Measurements from ENCODE around the gene ZNF79. TPM values are rescaled to one million over a fixed set of nuclear protein-coding genes. Genes with fewer than 3 reads are reported as not detected.

ZNF79 gene
- total RNA-seq, 3 donors from 2014 or later: 5.1 to 13.6 (median 5.7) TPM

DNA sequence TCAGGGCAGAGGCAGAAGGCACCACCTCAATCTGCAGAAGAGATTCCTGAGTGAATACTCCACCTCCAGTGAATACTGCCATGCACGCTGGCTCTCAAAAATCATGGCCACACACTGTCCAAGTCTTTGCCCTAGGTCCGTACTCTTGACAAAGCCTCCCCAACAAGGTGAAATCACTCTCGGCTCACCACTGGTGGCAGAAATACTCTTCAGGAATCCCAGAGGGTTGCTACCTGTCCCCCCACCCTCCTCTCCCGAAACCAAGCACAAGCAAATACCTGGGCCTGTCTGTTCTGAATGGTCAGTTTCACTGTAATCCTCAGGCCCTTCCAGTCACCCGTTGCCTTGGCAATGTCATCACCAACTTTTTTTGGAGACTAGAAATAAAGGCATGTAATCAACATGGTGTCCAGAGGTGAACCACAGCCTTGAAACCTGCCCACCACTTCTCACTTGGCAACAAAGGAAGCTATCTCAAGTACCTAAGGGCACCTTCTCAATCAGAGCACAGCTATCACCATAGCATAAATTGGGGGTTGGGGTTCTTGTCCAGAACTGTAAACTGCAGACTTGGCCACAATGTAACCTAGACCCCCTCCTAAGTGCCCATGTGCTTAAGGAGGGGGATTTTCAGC lies 25.3 kb downstream of the ZNF79 start:
- no peak for TF ChIP-seq CTCF (IDR thresholded peaks at IDR 0.05)
- ATAC-seq (no peak), DNase-seq (no peak)
- Histone ChIP-seq H3K4me1 (ENCODE audit: low read depth) (peaks cover 26% of the 10 kb centered on the region), H3K36me3 (ENCODE audit: low read depth) (peaks cover 5% of the 10 kb centered on the region), H3K4me3 (no peak overlapping the region), H3K9me3 (no peaks in the 10 kb centered on the region)
- intact Hi-C loops (cut with DNase I, micrococcal nuclease): no loop called here

GRCh38 chr9:127450243-127450760 lies 26.1 kb downstream of the ZNF79 start:
- no peak for TF ChIP-seq CTCF (IDR thresholded peaks at IDR 0.05)
- ATAC-seq: peak; percentile 7
- H3K4me1 ChIP-seq (ENCODE audit: low read depth): peaks cover 26% of the 10 kb centered on the region
- DNase-seq: peak in 1 of 3 donors; percentile 23
- peaks cover 5% of the 10 kb centered on the region for H3K36me3 ChIP-seq (ENCODE audit: low read depth)
- H3K4me3 ChIP-seq: peak overlapping the region; percentile 71
- intact Hi-C loops (cut with DNase I, micrococcal nuclease): no loop called here
- no peaks in the 10 kb centered on the region for H3K9me3 ChIP-seq

DNA sequence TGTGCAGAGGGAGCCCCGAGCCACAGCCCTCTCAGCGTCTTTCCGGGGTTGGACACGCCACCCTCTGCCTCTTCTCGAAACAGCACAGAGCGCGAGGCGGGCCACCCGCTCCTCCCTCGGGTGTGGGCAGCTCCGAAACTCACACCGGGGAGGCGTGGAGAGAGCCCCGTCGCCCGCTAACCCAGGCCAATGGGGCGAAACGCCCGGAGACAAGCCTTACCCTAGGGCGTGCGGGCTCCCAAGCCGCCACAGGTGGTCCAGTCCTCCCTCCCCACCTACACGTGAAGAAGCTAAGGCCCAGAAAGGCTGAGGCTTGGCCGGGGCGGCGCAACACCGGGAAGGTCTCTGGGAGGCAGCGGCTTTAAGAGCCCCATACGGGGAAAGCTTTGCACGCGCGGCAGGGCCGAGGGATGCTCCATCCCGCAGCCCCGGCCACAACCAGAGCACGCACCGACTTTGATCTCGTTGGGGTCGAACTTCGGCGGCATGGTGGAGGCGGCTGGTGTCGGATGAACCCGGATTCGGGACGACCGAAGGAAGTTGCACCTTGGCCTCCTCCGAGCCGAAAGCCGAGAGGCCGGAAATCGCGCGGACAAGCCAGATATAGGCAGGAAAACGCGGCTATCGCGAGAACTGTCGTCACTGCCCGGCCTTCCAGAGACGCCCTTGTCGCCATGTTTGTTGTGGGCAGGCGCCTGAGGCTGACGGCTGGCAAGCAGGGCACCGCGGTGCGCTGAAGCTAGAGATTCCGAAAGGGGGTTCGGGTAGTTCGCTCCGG lies 26.8 kb downstream of the ZNF79 start, which contains the start of the genes LRSAM1 and RPL12:
LRSAM1 (plus strand) TSS at position 681 of the 778 bp plus-strand sequence. CDS start 3,018 bp downstream, outside the sequence.
RPL12 (minus strand) TSS at position 577 of the 778 bp plus-strand sequence; CDS start at position 488, 89 bp downstream.
- Histone ChIP-seq H3K4me3 (peak within 1 kb of the TSS; percentile 71), H3K9me3 (no peaks in the 10 kb centered on the region), H3K36me3 (ENCODE audit: low read depth) (peaks cover 5% of the 10 kb centered on the region), H3K4me1 (ENCODE audit: low read depth) (peaks cover 26% of the 10 kb centered on the region)
- ATAC-seq (peak; percentile 86), DNase-seq (peak; percentile 97 to 99 (median 99))
- TF ChIP-seq CTCF (IDR thresholded peaks at IDR 0.05): no peak
- intact Hi-C loops (cut with DNase I, micrococcal nuclease): no loop called here

- DNase-seq (no peak), ATAC-seq (no peak)
- intact Hi-C loops (cut with DNase I, micrococcal nuclease): no loop called here
- no peaks in the 10 kb centered on the region for H3K9me3 ChIP-seq
- H3K4me3 ChIP-seq: peak overlapping the region; percentile 71
- H3K36me3 ChIP-seq (ENCODE audit: low read depth): peaks cover 5% of the 10 kb centered on the region
- peaks cover 26% of the 10 kb centered on the region for H3K4me1 ChIP-seq (ENCODE audit: low read depth)
- no peak for TF ChIP-seq CTCF (IDR thresholded peaks at IDR 0.05)
Observed at GRCh38 chr9:127451608-127451857, 27.4 kb downstream of the ZNF79 start.

DNA sequence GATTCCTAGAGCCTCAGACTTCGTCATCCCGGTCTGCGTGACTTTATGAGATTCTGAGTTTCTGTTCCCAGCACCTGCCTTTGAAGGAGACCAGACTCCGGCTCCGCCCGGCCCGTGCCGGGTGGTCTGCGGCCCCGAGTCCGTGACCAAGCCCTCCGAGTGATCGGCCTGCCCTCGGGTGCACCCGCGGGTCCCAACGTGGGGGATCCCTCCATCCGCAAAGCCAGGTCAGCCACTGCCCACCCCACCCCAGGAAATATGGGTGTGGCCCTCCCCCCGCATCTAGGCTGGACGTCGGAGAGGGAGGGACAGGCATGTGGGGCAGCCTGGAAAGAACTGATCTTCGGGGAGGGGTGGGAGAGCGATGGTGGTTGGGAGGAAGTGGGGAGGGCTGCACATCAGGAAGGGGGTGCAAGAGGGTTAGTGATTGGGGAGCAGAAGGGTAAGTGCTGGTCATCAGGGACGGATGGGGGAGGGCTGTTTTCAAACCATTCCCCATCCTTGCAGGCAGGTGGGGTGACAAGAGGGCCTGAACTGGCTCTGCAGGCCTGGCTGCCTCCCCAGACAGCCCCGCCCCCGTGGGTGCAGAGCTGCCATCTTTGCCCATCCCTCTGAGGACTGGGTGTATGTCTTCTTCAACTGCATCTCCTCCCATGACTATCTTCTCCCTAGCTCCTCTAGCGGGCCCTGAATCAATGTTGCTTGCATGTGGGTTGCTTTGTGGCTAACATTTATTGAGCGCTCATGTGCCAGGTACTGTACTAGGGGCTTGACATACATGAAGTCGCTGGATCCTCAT lies 27.9 kb downstream of the ZNF79 start:
- DNase-seq: peak; percentile 62 to 77 (median 76)
- TF ChIP-seq CTCF (IDR thresholded peaks at IDR 0.05): no peak
- Histone ChIP-seq H3K36me3 (ENCODE audit: low read depth) (peaks cover 3% of the 10 kb centered on the region), H3K4me1 (ENCODE audit: low read depth) (peaks cover 26% of the 10 kb centered on the region), H3K4me3 (peak overlapping the region; percentile 71), H3K9me3 (no peaks in the 10 kb centered on the region)
- peak; percentile 45 for ATAC-seq
- intact Hi-C loops (cut with DNase I, micrococcal nuclease): no loop called here
